ENCODE data around the gene CLEC6A.

GRCh38 chr12:8475508-8476203 lies 19.9 kb downstream of the CLEC6A start:
- TF ChIP-seq POLR2A (IDR thresholded peaks at IDR 0.05; ENCODE audit: low read length) (no peak), GATA1 (IDR thresholded peaks at IDR 0.05; ENCODE audit: low read depth, low read length) (no peak)

Measured in erythroblast (primary cell).